Suprapubic skin (tissue), 3 donors: Measurements from ENCODE around the gene NSUN5.
"Not testable (repeated sequence)": the region's sequence is repeated elsewhere in the genome, so short reads cannot be mapped to it uniquely, and the experiment has no call there.

Experiments used
- POLR2A ChIP-seq, 2 donors: fragments of 450-650 bp; IDR thresholded peaks; one replicate each; pipeline ENCODE4 v1.6.1; 2017; ENCODE audit warnings: antibody characterized with exemption in 2 of 2, mild to moderate bottlenecking in 2 of 2, moderate library complexity in 2 of 2
- TF ChIP-seq, protein P1 (sequence below), 2 donors: fragments of 200-600 bp in 1 of 2; fragments of 450-650 bp in 1 of 2; sonication (generic) in 1 of 2; IDR thresholded peaks; one replicate each; pipeline ENCODE4 v1.5.1; 2016 to 2019; ENCODE audit warnings: antibody characterized with exemption in 2 of 2, mild to moderate bottlenecking in 1 of 2, moderate library complexity in 1 of 2

DNA sequence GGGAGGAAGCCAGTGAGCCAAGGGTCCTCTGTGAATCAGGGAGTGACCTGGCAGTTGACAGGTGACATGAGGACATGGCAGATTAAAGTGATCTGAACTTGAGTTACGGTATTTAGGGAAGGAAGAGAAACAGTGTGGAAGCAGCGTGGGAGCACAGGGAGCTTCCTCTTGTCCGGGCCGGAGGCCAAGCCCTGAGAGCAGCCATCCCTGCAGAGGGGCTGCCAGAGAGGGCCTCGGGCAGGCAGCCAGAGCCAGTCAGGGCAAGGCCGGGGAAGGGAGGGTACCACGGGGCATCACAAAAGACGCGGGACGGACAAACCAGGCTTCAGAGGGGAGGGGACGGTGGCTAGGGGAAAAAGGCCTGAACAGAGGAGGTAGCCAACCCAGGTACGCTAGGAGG lies 8.8 kb downstream of the NSUN5 start:
- TF ChIP-seq, protein P1, sequence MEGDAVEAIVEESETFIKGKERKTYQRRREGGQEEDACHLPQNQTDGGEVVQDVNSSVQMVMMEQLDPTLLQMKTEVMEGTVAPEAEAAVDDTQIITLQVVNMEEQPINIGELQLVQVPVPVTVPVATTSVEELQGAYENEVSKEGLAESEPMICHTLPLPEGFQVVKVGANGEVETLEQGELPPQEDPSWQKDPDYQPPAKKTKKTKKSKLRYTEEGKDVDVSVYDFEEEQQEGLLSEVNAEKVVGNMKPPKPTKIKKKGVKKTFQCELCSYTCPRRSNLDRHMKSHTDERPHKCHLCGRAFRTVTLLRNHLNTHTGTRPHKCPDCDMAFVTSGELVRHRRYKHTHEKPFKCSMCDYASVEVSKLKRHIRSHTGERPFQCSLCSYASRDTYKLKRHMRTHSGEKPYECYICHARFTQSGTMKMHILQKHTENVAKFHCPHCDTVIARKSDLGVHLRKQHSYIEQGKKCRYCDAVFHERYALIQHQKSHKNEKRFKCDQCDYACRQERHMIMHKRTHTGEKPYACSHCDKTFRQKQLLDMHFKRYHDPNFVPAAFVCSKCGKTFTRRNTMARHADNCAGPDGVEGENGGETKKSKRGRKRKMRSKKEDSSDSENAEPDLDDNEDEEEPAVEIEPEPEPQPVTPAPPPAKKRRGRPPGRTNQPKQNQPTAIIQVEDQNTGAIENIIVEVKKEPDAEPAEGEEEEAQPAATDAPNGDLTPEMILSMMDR (IDR thresholded peaks at IDR 0.05), result not testable (repeated sequence)
- not testable (repeated sequence) for TF ChIP-seq POLR2A (IDR thresholded peaks at IDR 0.05)
